Activated T-cell treated with anti-CD3 and anti-CD28 coated beads, Interleukin-2, amount 50 U/mL, for 72 hours (primary cell): ENCODE measurements around the gene FMO2. TPM values are rescaled to one million over a fixed set of nuclear protein-coding genes. Genes with fewer than 3 reads are reported as not detected.

Experiments
- ATAC-seq, 2 donors: fragments of 150-1000 bp; cut with Tn5 transposase; replicated peaks in 1 of 2; 2 replicates each; pipeline ENCODE4 v1.10.0; 2021; ENCODE audit warnings: moderate library complexity in 2 of 2, mild to moderate bottlenecking in 1 of 2
- DNase-seq, 2 donors: peaks; one replicate each; pipeline ENCODE4 v3.0.0; 2021 to 2022; ENCODE audit warnings: mixed read lengths in 1 of 2
- H3K27ac Mint-ChIP-seq: one replicate; pipeline ENCODE4 v1.8.0; 2022; ENCODE audit warnings: mild to moderate bottlenecking, moderate library complexity, mixed read lengths
- H3K27me3 Mint-ChIP-seq: one replicate; pipeline ENCODE4 v1.8.0; 2022; ENCODE audit warnings: low read depth, mixed read lengths
- H3K36me3 Mint-ChIP-seq, 2 donors: one replicate each; pipeline ENCODE4 v1.8.0; 2022; ENCODE audit warnings: mixed read lengths in 2 of 2, mild to moderate bottlenecking in 1 of 2; ENCODE audit not compliant: insufficient read depth in 2 of 2
- H3K4me1 Mint-ChIP-seq: one replicate; pipeline ENCODE4 v1.8.0; 2022; ENCODE audit warnings: low read depth, mixed read lengths
- H3K4me3 Mint-ChIP-seq, 2 donors: one replicate each; pipeline ENCODE4 v1.8.0; 2022; ENCODE audit warnings: mild to moderate bottlenecking in 2 of 2, mixed read lengths in 2 of 2, moderate library complexity in 2 of 2
- H3K9me3 Mint-ChIP-seq, 2 donors: one replicate each; pipeline ENCODE4 v1.8.0; 2022; ENCODE audit warnings: mixed read lengths in 2 of 2
- total RNA-seq, 2 donors: library from RNA; stranded (reverse); gene quantifications; one replicate each; pipeline ENCODE4 v1.2.3, GENCODE V29; 2022

The FMO2 gene
- not detected for total RNA-seq

- Mint-ChIP-seq H3K4me1 (no peaks in the 10 kb centered on the region), H3K9me3 (no peaks in the 10 kb centered on the region), H3K4me3 (no peak within 1 kb of the TSS), H3K27me3 (peaks cover 15% of the 10 kb centered on the region), H3K36me3 (no peaks in the 10 kb centered on the region), H3K27ac (no peak within 1 kb of the TSS)
- no peak for ATAC-seq
- no peak for DNase-seq
These were observed at the start of gene FMO2 for GRCh38 chr1:171185091-171185490. FMO2 (plus strand) TSS chr1:171185300; CDS start chr1:171185714, 414 bp downstream.

- H3K9me3 Mint-ChIP-seq, result no peaks in the 10 kb centered on the region
- H3K36me3 Mint-ChIP-seq, result no peaks in the 10 kb centered on the region
- H3K27me3 Mint-ChIP-seq, result peaks cover 8% of the 10 kb centered on the region
- ATAC-seq (no peak), DNase-seq (no peak)
- no peak overlapping the region for H3K27ac Mint-ChIP-seq
- no peaks in the 10 kb centered on the region for H3K4me1 Mint-ChIP-seq
- no peak overlapping the region for H3K4me3 Mint-ChIP-seq
These were observed 47.5 kb upstream of the FMO2 start for GRCh38 chr1:171137580-171137979.

GRCh38 chr1:171138980-171139379 is 46.1 kb upstream of the FMO2 start:
- Mint-ChIP-seq H3K27ac (no peak overlapping the region), H3K4me1 (no peaks in the 10 kb centered on the region), H3K4me3 (no peak overlapping the region), H3K27me3 (peaks cover 8% of the 10 kb centered on the region), H3K36me3 (no peaks in the 10 kb centered on the region), H3K9me3 (no peaks in the 10 kb centered on the region)
- DNase-seq, result no peak
- no peak for ATAC-seq

- DNase-seq, result no peak
- Mint-ChIP-seq H3K27ac (no peak overlapping the region), H3K36me3 (no peaks in the 10 kb centered on the region), H3K4me1 (no peaks in the 10 kb centered on the region), H3K27me3 (peaks cover 11% of the 10 kb centered on the region), H3K9me3 (no peaks in the 10 kb centered on the region), H3K4me3 (no peak overlapping the region)
- ATAC-seq, result no peak
These were observed 45.2 kb upstream of the FMO2 start for GRCh38 chr1:171139890-171140289.

GRCh38 chr1:171140401-171140800 is 44.7 kb upstream of the FMO2 start:
- DNase-seq (no peak), ATAC-seq (no peak)
- Mint-ChIP-seq H3K9me3 (no peaks in the 10 kb centered on the region), H3K27me3 (peaks cover 15% of the 10 kb centered on the region), H3K36me3 (no peaks in the 10 kb centered on the region), H3K4me1 (no peaks in the 10 kb centered on the region), H3K27ac (no peak overlapping the region), H3K4me3 (no peak overlapping the region)

- Mint-ChIP-seq H3K36me3 (no peaks in the 10 kb centered on the region), H3K9me3 (no peaks in the 10 kb centered on the region), H3K27ac (no peak overlapping the region), H3K4me3 (no peak overlapping the region), H3K4me1 (no peaks in the 10 kb centered on the region), H3K27me3 (peaks cover 19% of the 10 kb centered on the region)
- ATAC-seq, result no peak
- DNase-seq, result no peak
These were observed 44.0 kb upstream of the FMO2 start for GRCh38 chr1:171140956-171141687.

GRCh38 chr1:171141688-171142415 is 43.2 kb upstream of the FMO2 start:
- ATAC-seq, result no peak
- no peaks in the 10 kb centered on the region for H3K4me1 Mint-ChIP-seq
- H3K9me3 Mint-ChIP-seq, result no peaks in the 10 kb centered on the region
- H3K27ac Mint-ChIP-seq, result no peak overlapping the region
- no peaks in the 10 kb centered on the region for H3K36me3 Mint-ChIP-seq
- H3K27me3 Mint-ChIP-seq, result peaks cover 19% of the 10 kb centered on the region
- no peak for DNase-seq
- no peak overlapping the region for H3K4me3 Mint-ChIP-seq

GRCh38 chr1:171142416-171143385 is 42.4 kb upstream of the FMO2 start:
- H3K4me3 Mint-ChIP-seq, result no peak overlapping the region
- H3K9me3 Mint-ChIP-seq, result no peaks in the 10 kb centered on the region
- DNase-seq, result no peak
- H3K36me3 Mint-ChIP-seq, result no peaks in the 10 kb centered on the region
- H3K4me1 Mint-ChIP-seq, result no peaks in the 10 kb centered on the region
- no peak overlapping the region for H3K27ac Mint-ChIP-seq
- ATAC-seq, result no peak
- peaks cover 19% of the 10 kb centered on the region for H3K27me3 Mint-ChIP-seq

GRCh38 chr1:171150156-171150555 is 34.9 kb upstream of the FMO2 start:
- Mint-ChIP-seq H3K4me1 (no peaks in the 10 kb centered on the region), H3K27ac (no peak overlapping the region), H3K27me3 (peaks cover 6% of the 10 kb centered on the region), H3K9me3 (no peaks in the 10 kb centered on the region), H3K36me3 (no peaks in the 10 kb centered on the region), H3K4me3 (no peak overlapping the region)
- ATAC-seq (no peak), DNase-seq (no peak)

GRCh38 chr1:171152549-171152948 is 32.6 kb upstream of the FMO2 start:
- DNase-seq, result no peak
- Mint-ChIP-seq H3K9me3 (no peaks in the 10 kb centered on the region), H3K27ac (no peak overlapping the region), H3K4me1 (no peaks in the 10 kb centered on the region), H3K27me3 (peaks cover 9% of the 10 kb centered on the region), H3K36me3 (no peaks in the 10 kb centered on the region), H3K4me3 (no peak overlapping the region)
- no peak for ATAC-seq

- no peaks in the 10 kb centered on the region for H3K36me3 Mint-ChIP-seq
- H3K27ac Mint-ChIP-seq, result no peak overlapping the region
- no peaks in the 10 kb centered on the region for H3K4me1 Mint-ChIP-seq
- no peak for DNase-seq
- peaks cover 14% of the 10 kb centered on the region for H3K27me3 Mint-ChIP-seq
- no peak for ATAC-seq
- no peak overlapping the region for H3K4me3 Mint-ChIP-seq
- no peaks in the 10 kb centered on the region for H3K9me3 Mint-ChIP-seq
These were observed 29.6 kb upstream of the FMO2 start for GRCh38 chr1:171155484-171155883.

GRCh38 chr1:171158096-171158495 is 27.0 kb upstream of the FMO2 start:
- no peaks in the 10 kb centered on the region for H3K4me1 Mint-ChIP-seq
- peaks cover 14% of the 10 kb centered on the region for H3K27me3 Mint-ChIP-seq
- no peaks in the 10 kb centered on the region for H3K9me3 Mint-ChIP-seq
- H3K36me3 Mint-ChIP-seq, result no peaks in the 10 kb centered on the region
- ATAC-seq (no peak), DNase-seq (no peak)
- H3K27ac Mint-ChIP-seq, result no peak overlapping the region
- no peak overlapping the region for H3K4me3 Mint-ChIP-seq

GRCh38 chr1:171158551-171158950 is 26.5 kb upstream of the FMO2 start:
- no peak overlapping the region for H3K4me3 Mint-ChIP-seq
- H3K27me3 Mint-ChIP-seq, result peaks cover 14% of the 10 kb centered on the region
- DNase-seq (no peak), ATAC-seq (no peak)
- H3K36me3 Mint-ChIP-seq, result no peaks in the 10 kb centered on the region
- H3K4me1 Mint-ChIP-seq, result no peaks in the 10 kb centered on the region
- no peak overlapping the region for H3K27ac Mint-ChIP-seq
- no peaks in the 10 kb centered on the region for H3K9me3 Mint-ChIP-seq
